K562 (cell line): ENCODE data around the gene WDR81. TPM values are rescaled to one million over a fixed set of nuclear protein-coding genes. Genes with fewer than 3 reads are reported as not detected.

Experiments used
- ATAC-seq: fragments of 200-7000 bp; cut with Tn5 transposase; 3 replicates; pipeline ENCODE4 v1.9.1; 2020; ENCODE audit warnings: moderate library complexity
- BruUV-seq: library from RNA; stranded (reverse); fragments of 400-500 nt; replicated peaks from 2 replicates; lab custom pipeline; 2021; lab: Mats Ljungman, UMichigan
- CTCF ChIA-PET: fragments of 300-600 bp; formaldehyde crosslinking; extraction: SDS; loops from one replicate; lab custom pipeline; 2021; ENCODE audit warnings: low intra/inter-chr PET ratio; lab: Yijun Ruan, JAX
- POLR2A ChIA-PET: fragments of 300-600, 350-650 bp; sonication (Branson Sonifier 250); formaldehyde crosslinking; extraction: SDS; loops from one replicate; lab custom pipeline; 2021; ENCODE audit warnings: antibody characterized with exemption, inconsistent platforms; lab: Yijun Ruan, JAX
- DNase-seq, 4 experiments: peaks; one replicate each; pipeline versions ENCODE4 v3.0.0 to v3.0.0-alpha.2; 2011 to 2018; ENCODE audit warnings: low spot score in 3 of 4, mixed read lengths in 3 of 4; ENCODE audit errors: extremely low read depth in 1 of 4
- FAIRE-seq: peaks from 2 replicates; lab custom pipeline; 2011; peaks lifted over from hg19 to GRCh38; lab: Jason Lieb, UNC
- H2AFZ ChIP-seq: 2 replicates; pipeline ENCODE4 v1.6.0; 2011; ENCODE audit warnings: low read depth, low read length, control low read depth, inconsistent platforms
- H3K27ac ChIP-seq: fragments of 200-600 bp; 3 replicates; pipeline ENCODE4 v1.8.0; 2011; ENCODE audit warnings: low read depth, mild to moderate bottlenecking, control low read depth, inconsistent platforms, low read length, moderate library complexity, mixed read lengths; ENCODE audit errors: extremely low read depth
- H3K27me3 ChIP-seq, 2 experiments: fragments of 300-600 bp in 1 of 2; 2 replicates in 1 of 2; 3 replicates in 1 of 2; pipeline versions ENCODE4 v1.6.0 to v1.8.0; 2011; ENCODE audit warnings: inconsistent platforms in 2 of 2, low read length in 2 of 2, mild to moderate bottlenecking in 1 of 2, mixed read lengths in 1 of 2, moderate library complexity in 1 of 2; ENCODE audit not compliant: control insufficient read depth in 2 of 2, insufficient read depth in 2 of 2
- H3K36me3 ChIP-seq: fragments of 300-600 bp; 3 replicates; pipeline ENCODE4 v1.8.0; 2011; ENCODE audit warnings: mild to moderate bottlenecking, low read length, inconsistent platforms; ENCODE audit not compliant: control insufficient read depth, insufficient read depth
- H3K4me1 ChIP-seq, 2 experiments: fragments of 200-600 bp in 1 of 2; replicated peaks in 1 of 2; 2 replicates in 1 of 2; 3 replicates in 1 of 2; pipeline versions ENCODE4 v1.5.1 to v1.8.0; 2011; ENCODE audit warnings: inconsistent platforms in 2 of 2, low read length in 2 of 2, mild to moderate bottlenecking in 1 of 2, mixed read lengths in 1 of 2, moderate library complexity in 1 of 2; ENCODE audit not compliant: control insufficient read depth in 2 of 2, insufficient read depth in 2 of 2
- H3K4me2 ChIP-seq: 2 replicates; pipeline ENCODE4 v1.6.1; 2011; ENCODE audit warnings: low read length, control low read depth, inconsistent platforms, mixed read lengths; ENCODE audit not compliant: insufficient read depth
- H3K4me3 ChIP-seq: fragments of 200-600 bp; sonication (generic), shearing (Covaris generic); 2 replicates; pipeline ENCODE4 v1.5.1; 2016; ENCODE audit warnings: control low read depth, inconsistent platforms
- H3K79me2 ChIP-seq: fragments of 200-600 bp; 3 replicates; pipeline ENCODE4 v1.8.0; 2011; ENCODE audit warnings: low read length, inconsistent platforms; ENCODE audit not compliant: control insufficient read depth, insufficient read depth
- H3K9ac ChIP-seq, 2 experiments: 2 replicates each; pipeline versions ENCODE4 v1.6.0 to v1.6.1; 2011; ENCODE audit warnings: low read depth in 2 of 2, low read length in 2 of 2, control low read depth in 1 of 2, inconsistent platforms in 1 of 2, mild to moderate bottlenecking in 1 of 2, mixed read lengths in 1 of 2; ENCODE audit not compliant: insufficient read depth in 1 of 2
- H3K9me1 ChIP-seq: one replicate; pipeline ENCODE4 v1.6.0; 2011; ENCODE audit warnings: inconsistent platforms, mild to moderate bottlenecking, low read length, moderate library complexity; ENCODE audit not compliant: control insufficient read depth, insufficient read depth
- H3K9me3 ChIP-seq: replicated peaks from 2 replicates; pipeline ENCODE4 v1.5.1; 2011; ENCODE audit warnings: low read depth, low read length, inconsistent platforms; ENCODE audit not compliant: control insufficient read depth, insufficient read depth
- H4K20me1 ChIP-seq: replicated peaks from 2 replicates; pipeline ENCODE4 v1.6.1; 2011; ENCODE audit warnings: low read length, inconsistent platforms, mixed read lengths; ENCODE audit not compliant: control insufficient read depth, insufficient read depth
- ATF7 ChIP-seq: fragments of 450-650 bp; IDR thresholded peaks from 2 replicates; pipeline ENCODE4 v1.7.1; 2014; ENCODE audit warnings: mild to moderate bottlenecking, moderate library complexity
- CREB3 ChIP-seq: fragments of 450-650 bp; conservative IDR thresholded peaks from 2 replicates; pipeline ENCODE4 v1.6.1; 2016; ENCODE audit warnings: missing genetic modification characterization, low read depth, mild to moderate bottlenecking, missing compliant biosample characterization, moderate library complexity
- GTF2A2 ChIP-seq: IDR thresholded peaks from 2 replicates; pipeline ENCODE4 v1.6.1; 2016; ENCODE audit warnings: mild to moderate bottlenecking, missing genetic modification characterization, missing compliant biosample characterization
- HDAC8 ChIP-seq: fragments of 450-650 bp; IDR thresholded peaks from 2 replicates; pipeline ENCODE4 v1.6.1; 2016; ENCODE audit warnings: mild to moderate bottlenecking, missing genetic modification characterization, moderate library complexity, missing compliant biosample characterization
- KDM2B ChIP-seq: fragments of 250-450 bp; sonication (Bioruptor Pico); IDR thresholded peaks from 2 replicates; pipeline ENCODE4 v1.8.0; 2021; ENCODE audit warnings: mild to moderate bottlenecking, moderate library complexity
- MEF2A ChIP-seq: IDR thresholded peaks from 2 replicates; pipeline ENCODE4 v1.6.1; 2011; ENCODE audit warnings: low read depth, mild to moderate bottlenecking, low read length, moderate library complexity; ENCODE audit not compliant: control insufficient read depth
- MNT ChIP-seq, 2 experiments: fragments of 450-650 bp; conservative IDR thresholded peaks; 2 replicates each; pipeline ENCODE4 v1.6.1; 2017; ENCODE audit warnings: mild to moderate bottlenecking in 2 of 2, moderate library complexity in 2 of 2
- NCOA4 ChIP-seq: fragments of 450-650 bp; IDR thresholded peaks from 2 replicates; pipeline ENCODE4 v1.6.1; 2018; ENCODE audit warnings: mild to moderate bottlenecking; ENCODE audit not compliant: partially characterized antibody
- SRF ChIP-seq, 2 experiments: fragments of 250-450, 450-650 bp in 1 of 2; sonication (Bioruptor Pico) in 1 of 2; sonication (generic) in 1 of 2; formaldehyde crosslinking; IDR thresholded peaks; 2 replicates each; pipeline versions ENCODE4 v1.5.0 to v1.5.1; 2020 to 2022; ENCODE audit warnings: mild to moderate bottlenecking in 1 of 2, missing genetic modification reagents in 1 of 2
- USF2 ChIP-seq: sonication (generic); formaldehyde crosslinking; IDR thresholded peaks from 2 replicates; pipeline ENCODE4 v1.5.0; 2020; ENCODE audit warnings: missing genetic modification reagents
- ZNF12 ChIP-seq: sonication (generic); formaldehyde crosslinking; IDR thresholded peaks from 2 replicates; pipeline ENCODE4 v1.4.0; 2020; ENCODE audit warnings: mild to moderate bottlenecking, missing genetic modification reagents
- ZNF24 ChIP-seq: fragments of 450-650 bp; IDR thresholded peaks from 2 replicates; pipeline ENCODE4 v1.6.1; 2016
- ZNF75A ChIP-seq: fragments of 450-650 bp; formaldehyde crosslinking; IDR thresholded peaks from 2 replicates; pipeline ENCODE4 v1.4.0; 2020; ENCODE audit warnings: mild to moderate bottlenecking
- whole genome bisulfite sequencing: fragments of 100-300 bp; shearing (Covaris generic); methylation state at CpG from one replicate; pipeline ENCODE4 v1.1.6; 2016; ENCODE audit warnings: low coverage, mixed read lengths; ENCODE audit not compliant: insufficient coverage; ENCODE audit errors: missing lambda C conversion rate; 5-methylcytosine and 5-hydroxymethylcytosine counted together
- in situ Hi-C: fragments of 300-500 bp; cut with MboI; formaldehyde crosslinking; loops from 4 replicates; pipeline ENCODE4 v1.15.0; 2018; ENCODE audit warnings: inconsistent platforms, mixed read lengths
- intact Hi-C: fragments of 100-400 bp; cut with micrococcal nuclease; formaldehyde crosslinking; loops from 2 replicates; pipeline ENCODE4 v1.14.2; 2022
- polyA plus RNA-seq, 8 experiments: library from polyadenylated mRNA; depleted of rRNA in 4 of 8; stranded (reverse) in 5 of 8; unstranded in 3 of 8; fragments of >200 nt; fragmentation: Nextera tagmentation in 2 of 8; fragmentation: Illumina TruSeq in 1 of 8; extraction: Ambion mirVana in 2 of 8; extraction: Trizol in 1 of 8; gene quantifications; 2 replicates each; pipeline versions ENCODE4 v1.2.1 to v1.2.3, GENCODE V29; 2011 to 2014; ENCODE audit warnings: inconsistent platforms in 1 of 8, missing spikeins in 1 of 8
- total RNA-seq, 7 experiments: library from RNA; depleted of rRNA in 6 of 7; stranded (reverse); fragments of >200 nt in 6 of 7; fragmentation: Illumina TruSeq in 2 of 7; extraction: Trizol in 2 of 7; gene quantifications; 2 replicates each; pipeline versions ENCODE4 v1.2.1 to v1.2.3, GENCODE V29; 2011 to 2021; ENCODE audit warnings: low replicate concordance in 1 of 7

Gene WDR81
- total and polyA plus RNA-seq, 9 of the 15 experiments (the other 6 are each of a cell fraction or from before 2014, with no cell fraction given), result 0.01 to 17.1 (median 3.3) TPM

GRCh38 chr17:1758807-1759206 lies 34.3 kb downstream of the WDR81 start:
- Histone ChIP-seq H4K20me1 (no peaks in the 10 kb centered on the region), H3K36me3 (no peaks in the 10 kb centered on the region), H3K4me2 (no peak overlapping the region), H3K9me1 (no peaks in the 10 kb centered on the region), H3K4me3 (no peak overlapping the region), H3K79me2 (peaks cover 14% of the 10 kb centered on the region), H3K9ac (no peak overlapping the region), H3K27ac (no peak overlapping the region), H3K27me3 (no peaks in the 10 kb centered on the region), H2AFZ (no peak overlapping the region), H3K9me3 (no peaks in the 10 kb centered on the region), H3K4me1 (peaks cover 21 to 50% of the 10 kb centered on the region in 2 experiments; a peak in 4 of 5 replicates)
- DNase-seq, result no peak
- 80% methylated on average over 10 of the region's 15 CpGs for WGBS
- ChIA-PET CTCF (no interaction called here), POLR2A (interaction anchor here (0.7 kb wide), 1 partner anchor 28 kb away, joined by 3 read pairs; no protein-coding TSS in a partner anchor)
- BruUV-seq, result no TSS peak
- intact Hi-C loops, result no loop called here
- no peak for ATAC-seq
- in situ Hi-C loops, result no loop called here
- FAIRE-seq, result no peak
- TF ChIP-seq MEF2A (no peak), USF2 (no peak), CREB3 (tag) (no peak), ZNF24 (no peak), HDAC8 (no peak), KDM2B (CRISPR knock-in tag) (no peak), ZNF75A (no peak), NCOA4 (no peak), MNT (conservative IDR thresholded peaks at IDR 0.05) (no peak), SRF (CRISPR knock-in tag; IDR thresholded peaks at IDR 0.05) (no peak), ATF7 (no peak), ZNF12 (CRISPR knock-in tag) (no peak), GTF2A2 (tag) (no peak)
